Lung (tissue), 12 donors: ENCODE results near the gene AIP. TPM values are rescaled to one million over a fixed set of nuclear protein-coding genes. Genes with fewer than 3 reads are reported as not detected.
A peak's percentile ranks its signal among the peaks of the same experiment; 100 is the strongest.

Experiments used
- ATAC-seq: fragments of 200-7000 bp; cut with Tn5 transposase; one replicate; pipeline ENCODE4 v1.9.1; 2020; ENCODE audit warnings: moderate number of reproducible peaks; ENCODE audit not compliant: insufficient read depth, low FRiP score
- DNase-seq, 3 donors: peaks; one replicate each; pipeline ENCODE4 v3.0.0-alpha.2; 2013 to 2017
- H3K27ac ChIP-seq, 2 donors: one replicate each; pipeline ENCODE4 v1.5.1; 2013; ENCODE audit warnings: mild to moderate bottlenecking in 2 of 2, moderate library complexity in 2 of 2, control low read depth in 1 of 2, inconsistent platforms in 1 of 2, low read depth in 1 of 2, low read length in 1 of 2
- H3K27me3 ChIP-seq, 3 donors: one replicate each; pipeline ENCODE4 v1.5.1; 2013; ENCODE audit warnings: low read length in 2 of 3; ENCODE audit not compliant: control insufficient read depth in 3 of 3, insufficient read depth in 3 of 3
- H3K36me3 ChIP-seq, 4 donors: one replicate each; pipeline ENCODE4 v1.5.1; 2013; ENCODE audit warnings: low read length in 4 of 4, mild to moderate bottlenecking in 1 of 4, moderate library complexity in 1 of 4; ENCODE audit not compliant: control insufficient read depth in 4 of 4, insufficient read depth in 4 of 4
- H3K4me1 ChIP-seq, 5 donors: one replicate each; pipeline ENCODE4 v1.5.1; 2013; ENCODE audit warnings: low read length in 5 of 5, mild to moderate bottlenecking in 2 of 5, moderate library complexity in 1 of 5; ENCODE audit not compliant: control insufficient read depth in 5 of 5, insufficient read depth in 5 of 5
- H3K4me3 ChIP-seq: one replicate; pipeline ENCODE4 v1.5.1; 2013; ENCODE audit warnings: mild to moderate bottlenecking, control low read depth, moderate library complexity
- H3K9ac ChIP-seq, 2 donors: one replicate each; pipeline ENCODE4 v1.5.1; 2013; ENCODE audit warnings: low read length in 2 of 2, control low read depth in 1 of 2; ENCODE audit not compliant: insufficient read depth in 1 of 2
- H3K9me3 ChIP-seq, 4 donors: one replicate each; pipeline ENCODE4 v1.5.1; 2013; ENCODE audit warnings: low read length in 3 of 4, mild to moderate bottlenecking in 1 of 4, moderate library complexity in 1 of 4; ENCODE audit not compliant: control insufficient read depth in 4 of 4, insufficient read depth in 3 of 4
- CTCF ChIP-seq: IDR thresholded peaks from 2 replicates; pipeline ENCODE4 v1.5.1; 2012; ENCODE audit warnings: mild to moderate bottlenecking; ENCODE audit errors: control extremely low read depth, extremely low read depth
- WGBS, 2 donors: extraction: QIAGEN DNeasy Blood & Tissue Kit; methylation state at CpG; one replicate each; pipeline ENCODE4 v1.1.7; 2013; 5-methylcytosine and 5-hydroxymethylcytosine counted together
- polyA plus RNA-seq, 2 donors: library from polyadenylated mRNA; stranded (reverse); fragments of 200-250 nt; gene quantifications; one replicate each; pipeline ENCODE4 v1.2.1, GENCODE V29; 2013
- total RNA-seq, 2 donors: library from RNA; depleted of rRNA in 1 of 2; stranded (reverse); fragments of >200 nt in 1 of 2; gene quantifications; one replicate each; pipeline ENCODE4 v1.2.1, GENCODE V29; 2014 to 2021
- donor health status: control.
- donor health status: control.
- donor health status: Bipolar disorder and iron deficiency.
- donor health status: healthy.
- donor health status: DM: yes; HTN: yes; CAD: no.

The AIP gene
- total and polyA plus RNA-seq, 4 donors = 60.0 to 126 (median 73.8) TPM

- Histone ChIP-seq H3K9ac (no peak overlapping the region), H3K4me3 (peak overlapping the region; percentile 60), H3K27me3 (no peaks in the 10 kb centered on the region), H3K9me3 (no peaks in the 10 kb centered on the region), H3K4me1 (peaks cover 0 to 30% (median 10%) of the 10 kb centered on the region in 5 donors), H3K27ac (no peak overlapping the region), H3K36me3 (peaks cover 0 to 10% (median 6%) of the 10 kb centered on the region in 4 donors)
- no peak for DNase-seq
- ATAC-seq = no peak
- WGBS, 2 donors = 82 to 83% methylated on average over 18 to 19 of the region's 19 CpGs
- no peak for TF ChIP-seq CTCF
Observed at GRCh38 chr11:67503119-67504004, 20.5 kb downstream of the AIP start.

- Histone ChIP-seq H3K9me3 (no peaks in the 10 kb centered on the region), H3K4me3 (peak overlapping the region; percentile 60), H3K36me3 (peaks cover 0 to 10% (median 5%) of the 10 kb centered on the region in 4 donors), H3K27ac (peak overlapping the region; percentile 89 to 93), H3K27me3 (no peaks in the 10 kb centered on the region), H3K4me1 (peaks cover 0 to 34% (median 10%) of the 10 kb centered on the region in 5 donors), H3K9ac (peak overlapping the region in 1 of 2 donors; percentile 4)
- WGBS, 2 donors = 3 to 4% methylated on average over 67 to 101 of the region's 101 CpGs
- DNase-seq = peak; percentile 38 to 60 (median 39)
- no peak for TF ChIP-seq CTCF
- ATAC-seq = no peak
Observed at GRCh38 chr11:67504005-67504949, 21.5 kb downstream of the AIP start.

- peak within 1 kb of the TSS; percentile 60 for H3K4me3 ChIP-seq
- H3K36me3 ChIP-seq = peaks cover 0 to 10% (median 3%) of the 10 kb centered on the region in 4 donors
- peaks cover 0 to 34% (median 10%) of the 10 kb centered on the region in 5 donors for H3K4me1 ChIP-seq
- TF ChIP-seq CTCF = no peak
- peak within 1 kb of the TSS; percentile 89 to 96 for H3K27ac ChIP-seq
- DNase-seq (peak; percentile 73 to 79 (median 77)), ATAC-seq (peak; percentile 23)
- WGBS, 2 donors = 1 to 2% methylated on average over 29 to 58 of the region's 58 CpGs
- H3K9ac ChIP-seq = peak within 1 kb of the TSS in 1 of 2 donors; percentile 49
- no peaks in the 10 kb centered on the region for H3K9me3 ChIP-seq
- no peaks in the 10 kb centered on the region for H3K27me3 ChIP-seq
Observed at GRCh38 chr11:67504950-67505581, 22.2 kb downstream of the AIP start, which contains the start of gene PITPNM1. PITPNM1 (minus strand) TSS chr11:67505363; CDS start chr11:67504180, 1,183 bp downstream.
